Measurements from ENCODE around the gene IFIT2. TPM values are rescaled to one million over a fixed set of nuclear protein-coding genes. Genes with fewer than 3 reads are reported as not detected.

The IFIT2 gene
- total RNA-seq, 3 donors from 2014 or later (not counting 1 experiment from before 2014, with no cell fraction given): 21.8 to 103 (median 34.9) TPM

GRCh38 chr10:89262086-89263051 is 39.5 kb upstream of the IFIT2 start:
- ATAC-seq (no peak), DNase-seq (no peak)
- TF ChIP-seq CTCF (IDR thresholded peaks at IDR 0.05): no peak
- Mint-ChIP-seq H3K27ac (no peak overlapping the region), H3K9me3 (no peaks in the 10 kb centered on the region), H3K4me1 (peaks cover 5% of the 10 kb centered on the region in 2 donors), H3K27me3 (ENCODE audit: low read depth in 2 of 2) (peaks cover 10 to 15% of the 10 kb centered on the region in 2 donors), H3K4me3 (no peak overlapping the region), H3K36me3 (no peaks in the 10 kb centered on the region)
- peaks cover 5% of the 10 kb centered on the region for H3K9me3 ChIP-seq (ENCODE audit: control insufficient read depth, insufficient read depth, low read length)
- intact Hi-C loops (cut with micrococcal nuclease): no loop called here
- H3K27me3 ChIP-seq (ENCODE audit: control insufficient read depth, insufficient read depth, low read length): no peaks in the 10 kb centered on the region
- 90% methylated on average over 3 of the region's 5 CpGs for WGBS (ENCODE audit: insufficient coverage)
- H3K27ac ChIP-seq (ENCODE audit: low read length): no peak overlapping the region
- no peak overlapping the region for H3K4me3 ChIP-seq (ENCODE audit: low read length)
- H3K4me1 ChIP-seq (ENCODE audit: control insufficient read depth, insufficient read depth, low read length): peaks cover 4% of the 10 kb centered on the region
- no peaks in the 10 kb centered on the region for H3K36me3 ChIP-seq (ENCODE audit: control insufficient read depth, insufficient read depth, low read length)

GRCh38 chr10:89263091-89263490 is 38.8 kb upstream of the IFIT2 start:
- no peaks in the 10 kb centered on the region for H3K9me3 Mint-ChIP-seq
- H3K4me3 Mint-ChIP-seq: no peak overlapping the region
- ATAC-seq (no peak), DNase-seq (no peak)
- Histone ChIP-seq H3K4me1 (ENCODE audit: control insufficient read depth, insufficient read depth, low read length) (peaks cover 4% of the 10 kb centered on the region), H3K27me3 (ENCODE audit: control insufficient read depth, insufficient read depth, low read length) (no peaks in the 10 kb centered on the region), H3K27ac (ENCODE audit: low read length) (no peak overlapping the region), H3K36me3 (ENCODE audit: control insufficient read depth, insufficient read depth, low read length) (no peaks in the 10 kb centered on the region), H3K9me3 (ENCODE audit: control insufficient read depth, insufficient read depth, low read length) (peaks cover 5% of the 10 kb centered on the region), H3K4me3 (ENCODE audit: low read length) (no peak overlapping the region)
- H3K4me1 Mint-ChIP-seq: peaks cover 5% of the 10 kb centered on the region in 2 donors
- intact Hi-C loops (cut with micrococcal nuclease): no loop called here
- TF ChIP-seq CTCF (IDR thresholded peaks at IDR 0.05): no peak
- no peaks in the 10 kb centered on the region for H3K36me3 Mint-ChIP-seq
- H3K27me3 Mint-ChIP-seq (ENCODE audit: low read depth in 2 of 2): peaks cover 7 to 10% of the 10 kb centered on the region in 2 donors
- H3K27ac Mint-ChIP-seq: no peak overlapping the region
- 88% methylated on average over 1 of the region's 1 CpG for WGBS (ENCODE audit: insufficient coverage)

- Mint-ChIP-seq H3K4me1 (peaks cover 5% of the 10 kb centered on the region in 2 donors), H3K9me3 (no peaks in the 10 kb centered on the region), H3K27me3 (ENCODE audit: low read depth in 2 of 2) (peaks cover 7% of the 10 kb centered on the region in 2 donors), H3K27ac (no peak overlapping the region), H3K4me3 (no peak overlapping the region), H3K36me3 (no peaks in the 10 kb centered on the region)
- DNase-seq: no peak
- Histone ChIP-seq H3K36me3 (ENCODE audit: control insufficient read depth, insufficient read depth, low read length) (no peaks in the 10 kb centered on the region), H3K27me3 (ENCODE audit: control insufficient read depth, insufficient read depth, low read length) (no peaks in the 10 kb centered on the region), H3K4me3 (ENCODE audit: low read length) (no peak overlapping the region), H3K27ac (ENCODE audit: low read length) (no peak overlapping the region), H3K9me3 (ENCODE audit: control insufficient read depth, insufficient read depth, low read length) (peaks cover 5% of the 10 kb centered on the region), H3K4me1 (ENCODE audit: control insufficient read depth, insufficient read depth, low read length) (peaks cover 4% of the 10 kb centered on the region)
- ATAC-seq: no peak
- no peak for TF ChIP-seq CTCF (IDR thresholded peaks at IDR 0.05)
- WGBS (ENCODE audit: insufficient coverage): 73% methylated on average over 1 of the region's 1 CpG
- intact Hi-C loops (cut with micrococcal nuclease): no loop called here
These were observed 38.3 kb upstream of the IFIT2 start for GRCh38 chr10:89263531-89263930.

Measured in natural killer cell (primary cell).